Endothelial cell of umbilical vein (primary cell): ENCODE results near the gene PKHD1. TPM values are rescaled to one million over a fixed set of nuclear protein-coding genes. Genes with fewer than 3 reads are reported as not detected.

Experiments used
- BruUV-seq: library from RNA; stranded (reverse); fragments of 400-500 nt; replicated peaks from 2 replicates; lab custom pipeline; 2021; lab: Mats Ljungman, UMichigan
- CTCF ChIA-PET: fragments of 300-600, 350-600 bp; sonication (Branson Sonifier 250); formaldehyde crosslinking; loops from one replicate; lab custom pipeline; 2021; ENCODE audit warnings: antibody characterized with exemption, inconsistent platforms; lab: Charles Lee
- POLR2A ChIA-PET: fragments of 300-600, 350-600 bp; sonication (Branson Sonifier 250); formaldehyde crosslinking; loops from one replicate; lab custom pipeline; 2021; ENCODE audit warnings: antibody characterized with exemption, inconsistent platforms; lab: Charles Lee
- DNase-seq: peaks from one replicate; pipeline ENCODE4 v3.0.0-alpha.2; 2011; ENCODE audit warnings: low read depth, low spot score
- FAIRE-seq: peaks from 2 replicates; lab custom pipeline; 2011; peaks lifted over from hg19 to GRCh38; lab: Jason Lieb, UNC
- H2AFZ ChIP-seq: 2 replicates; pipeline ENCODE4 v1.6.0; 2012; ENCODE audit warnings: low read depth, low read length, control low read depth, inconsistent platforms
- H3K27ac ChIP-seq: 2 replicates; pipeline ENCODE4 v1.5.1; 2011; ENCODE audit warnings: low read depth, mild to moderate bottlenecking, control low read depth, low read length, moderate library complexity; ENCODE audit not compliant: insufficient read depth
- H3K27me3 ChIP-seq, 2 experiments: 2 replicates each; pipeline versions ENCODE4 v1.6.0 to v1.6.1; 2011; ENCODE audit warnings: low read length in 2 of 2, mixed read lengths in 1 of 2; ENCODE audit not compliant: control insufficient read depth in 2 of 2, insufficient read depth in 2 of 2
- H3K36me3 ChIP-seq, 2 experiments: 2 replicates in 1 of 2; 3 replicates in 1 of 2; pipeline ENCODE4 v1.5.1; 2011; ENCODE audit warnings: low read length in 2 of 2, mild to moderate bottlenecking in 1 of 2, moderate library complexity in 1 of 2; ENCODE audit not compliant: control insufficient read depth in 2 of 2, insufficient read depth in 2 of 2; ENCODE audit errors: extremely low read depth in 1 of 2
- H3K4me1 ChIP-seq: 3 replicates; pipeline ENCODE4 v1.5.1; 2011; ENCODE audit warnings: mild to moderate bottlenecking, low read length; ENCODE audit not compliant: control insufficient read depth, insufficient read depth; ENCODE audit errors: extremely low read depth
- H3K4me2 ChIP-seq: 2 replicates; pipeline ENCODE4 v1.6.1; 2011; ENCODE audit warnings: low read length, control low read depth, mixed read lengths; ENCODE audit not compliant: insufficient read depth
- H3K4me3 ChIP-seq, 3 experiments: fragments of 200-600 bp in 1 of 3; sonication (generic), shearing (Covaris generic) in 1 of 3; replicated peaks in 1 of 3; 2 replicates each; pipeline ENCODE4 v1.5.1; 2011 to 2016; ENCODE audit warnings: control low read depth in 3 of 3, low read length in 3 of 3, mild to moderate bottlenecking in 2 of 3, inconsistent platforms in 1 of 3, low read depth in 1 of 3, moderate library complexity in 1 of 3; ENCODE audit not compliant: insufficient read depth in 1 of 3
- H3K79me2 ChIP-seq: 2 replicates; pipeline ENCODE4 v1.6.0; 2012; ENCODE audit warnings: low read length, inconsistent platforms; ENCODE audit not compliant: control insufficient read depth, insufficient read depth
- H3K9ac ChIP-seq: replicated peaks from 2 replicates; pipeline ENCODE3; 2011; ENCODE audit warnings: low read length, control low read depth; ENCODE audit not compliant: insufficient read depth; ENCODE audit errors: extremely low read depth
- H3K9me1 ChIP-seq: replicated peaks from 3 replicates; pipeline ENCODE4 v1.6.0; 2011; ENCODE audit warnings: mild to moderate bottlenecking, low read length; ENCODE audit not compliant: control insufficient read depth, insufficient read depth; ENCODE audit errors: extremely low read depth
- H3K9me3 ChIP-seq: replicated peaks from 2 replicates; pipeline ENCODE4 v1.5.1; 2012; ENCODE audit warnings: low read length, inconsistent platforms; ENCODE audit not compliant: control insufficient read depth, insufficient read depth
- H4K20me1 ChIP-seq: replicated peaks from 2 replicates; pipeline ENCODE3; 2011; ENCODE audit warnings: mild to moderate bottlenecking, low read length; ENCODE audit not compliant: control insufficient read depth, insufficient read depth; ENCODE audit errors: extremely low read depth
- CTCF ChIP-seq, 2 donors: IDR thresholded peaks; 1 replicate in 1 of 2; 2 replicates in 1 of 2; pipeline ENCODE4 v1.5.1; 2011; ENCODE audit warnings: low read length in 2 of 2, mild to moderate bottlenecking in 2 of 2, moderate library complexity in 2 of 2, control low read depth in 1 of 2, inconsistent platforms in 1 of 2, low read depth in 1 of 2; ENCODE audit not compliant: insufficient read depth in 1 of 2; ENCODE audit errors: extremely low read depth in 1 of 2
- EZH2 ChIP-seq: IDR thresholded peaks from 2 replicates; pipeline ENCODE4 v1.6.1; 2012; ENCODE audit warnings: borderline replicate concordance, low read depth, mild to moderate bottlenecking, moderate library complexity, low read length, inconsistent platforms; ENCODE audit not compliant: severe bottlenecking
- FOS ChIP-seq: IDR thresholded peaks from 2 replicates; pipeline ENCODE4 v1.6.1; 2011; ENCODE audit warnings: mild to moderate bottlenecking, low read length, moderate library complexity, borderline replicate concordance; ENCODE audit not compliant: insufficient read depth
- GATA2 ChIP-seq: IDR thresholded peaks from 2 replicates; pipeline ENCODE4 v1.7.0; 2011; ENCODE audit warnings: low read depth, mild to moderate bottlenecking, moderate library complexity, mixed read lengths, low read length; ENCODE audit not compliant: insufficient read length, insufficient read depth
- JUN ChIP-seq: IDR thresholded peaks from 2 replicates; pipeline ENCODE4 v1.6.1; 2011; ENCODE audit warnings: borderline replicate concordance, low read depth; ENCODE audit not compliant: insufficient read length, insufficient read depth
- MAX ChIP-seq: IDR thresholded peaks from 2 replicates; pipeline ENCODE4 v1.6.1; 2011; ENCODE audit not compliant: insufficient read depth, insufficient read length
- MYC ChIP-seq: IDR thresholded peaks from one replicate; pipeline ENCODE4 v1.6.1; 2011; ENCODE audit warnings: mild to moderate bottlenecking, low read depth, low read length
- POLR2A ChIP-seq: IDR thresholded peaks from 2 replicates; pipeline ENCODE4 v1.6.1; 2012; ENCODE audit warnings: low read depth, mild to moderate bottlenecking, control low read depth, low read length
- POLR2AphosphoS5 ChIP-seq: IDR thresholded peaks from 2 replicates; pipeline ENCODE4 v1.6.1; 2012; ENCODE audit warnings: low read depth, mild to moderate bottlenecking, control low read depth, low read length, moderate library complexity; ENCODE audit not compliant: insufficient read depth
- dilution Hi-C: fragments of 300-500 bp; cut with MboI; formaldehyde crosslinking; loops from one replicate; pipeline ENCODE4 v1.15.0; 2019; ENCODE audit warnings: low sequenced_read_pairs; ENCODE audit not compliant: extremely low pct_ligation_motif_present
- intact Hi-C: fragments of 100-400 bp; cut with micrococcal nuclease; formaldehyde crosslinking; loops from one replicate; pipeline ENCODE4 v1.10.0; 2022
- polyA plus RNA-seq, 4 experiments: library from polyadenylated mRNA; depleted of rRNA in 3 of 4; stranded (reverse) in 3 of 4; unstranded in 1 of 4; fragments of >200 nt; gene quantifications; 2 replicates each; pipeline versions ENCODE4 v1.2.1 to v1.2.3, GENCODE V29; 2011 to 2012; ENCODE audit warnings: missing spikeins in 1 of 4
- total RNA-seq: library from RNA; stranded (reverse); gene quantifications from 2 replicates; pipeline ENCODE4 v1.2.3, GENCODE V29; 2021

Gene PKHD1
- total and polyA plus RNA-seq, 2 donors (not counting 3 experiments of a cell fraction or from before 2014, with no cell fraction given): not detected

- no peak for TF ChIP-seq JUN
- TF ChIP-seq MYC: no peak
- no peak for TF ChIP-seq MAX
- no peak for TF ChIP-seq CTCF (IDR thresholded peaks at IDR 0.05; ENCODE audit: extremely low read depth in 1 of 2, insufficient read depth in 1 of 2, low read depth in 1 of 2, low read length in 2 of 2)
- no peak for TF ChIP-seq EZH2
- TF ChIP-seq FOS: no peak
- no peak for TF ChIP-seq POLR2A
- no peak for TF ChIP-seq GATA2
- no peak for TF ChIP-seq POLR2AphosphoS5
- Histone ChIP-seq H3K27me3 (no peaks in the 10 kb centered on the region), H3K9me1 (no peaks in the 10 kb centered on the region), H3K4me2 (no peak overlapping the region), H3K9ac (no peak overlapping the region), H4K20me1 (no peaks in the 10 kb centered on the region), H3K4me1 (no peaks in the 10 kb centered on the region), H3K27ac (no peak overlapping the region), H3K36me3 (no peaks in the 10 kb centered on the region), H3K9me3 (peaks cover 3% of the 10 kb centered on the region), H3K79me2 (no peaks in the 10 kb centered on the region), H2AFZ (no peak overlapping the region), H3K4me3 (no peak overlapping the region)
- intact Hi-C loops (no loop called here), dilution Hi-C loops (no loop called here)
- DNase-seq (no peak), FAIRE-seq (no peak)
- CTCF ChIA-PET: no interaction called here
- no TSS peak for BruUV-seq
- POLR2A ChIA-PET: no interaction called here
These were observed 443.0 kb downstream of the PKHD1 start for GRCh38 chr6:51644426-51644825.
